HK-2 (cell line): ENCODE measurements around the gene ANXA4.

Experiments used
- DNase-seq: peaks from one replicate; pipeline ENCODE4 v3.0.0-alpha.2; 2018; ENCODE audit not compliant: unreplicated experiment

ANXA4 gene

GRCh38 chr2:69741575-69742321 lies at the start of gene ANXA4:
Gene ANXA4 (plus strand): TSS chr2:69742134. CDS start chr2:69781566, 39,432 bp downstream.
- peak; percentile 93 for DNase-seq

- DNase-seq: no peak
Observed at GRCh38 chr2:69692424-69692823, 49.5 kb upstream of the ANXA4 start.

GRCh38 chr2:69693059-69693774 lies 48.7 kb upstream of the ANXA4 start:
- no peak for DNase-seq

GRCh38 chr2:69693775-69694450 lies 48.0 kb upstream of the ANXA4 start:
- no peak for DNase-seq

GRCh38 chr2:69694894-69695849 lies 46.8 kb upstream of the ANXA4 start:
- peak; percentile 44 for DNase-seq

GRCh38 chr2:69695850-69696216 lies 46.1 kb upstream of the ANXA4 start:
- no peak for DNase-seq

- no peak for DNase-seq
Observed at GRCh38 chr2:69700381-69700780, 41.6 kb upstream of the ANXA4 start.

GRCh38 chr2:69701100-69701945 lies 40.6 kb upstream of the ANXA4 start:
- no peak for DNase-seq

GRCh38 chr2:69703189-69703588 lies 38.7 kb upstream of the ANXA4 start:
- DNase-seq: no peak

GRCh38 chr2:69704446-69704845 lies 37.5 kb upstream of the ANXA4 start:
- no peak for DNase-seq

GRCh38 chr2:69709290-69709689 lies 32.6 kb upstream of the ANXA4 start:
- no peak for DNase-seq

GRCh38 chr2:69711971-69712370 lies 30.0 kb upstream of the ANXA4 start:
- DNase-seq: no peak

- DNase-seq: no peak
Observed at GRCh38 chr2:69714024-69714423, 27.9 kb upstream of the ANXA4 start.

- DNase-seq: peak; percentile 76
Observed at GRCh38 chr2:69714539-69715220, 27.3 kb upstream of the ANXA4 start.

- no peak for DNase-seq
Observed at GRCh38 chr2:69715964-69716363, 26.0 kb upstream of the ANXA4 start.

- DNase-seq: no peak
Observed at GRCh38 chr2:69716555-69717120, 25.3 kb upstream of the ANXA4 start.

GRCh38 chr2:69717186-69717585 lies 24.7 kb upstream of the ANXA4 start:
- no peak for DNase-seq

- no peak for DNase-seq
Observed at GRCh38 chr2:69717861-69718273, 24.1 kb upstream of the ANXA4 start.

- DNase-seq: no peak
Observed at GRCh38 chr2:69718338-69718965, 23.5 kb upstream of the ANXA4 start.
